Measurements from ENCODE around the gene GNLY. TPM values are rescaled to one million over a fixed set of nuclear protein-coding genes. Genes with fewer than 3 reads are reported as not detected.

The GNLY gene
- total and polyA plus RNA-seq, 2 of the 4 experiments (the other 2 are of a cell fraction): not detected

GRCh38 chr2:85737481-85737880, 43.3 kb downstream of the GNLY start:
- Histone ChIP-seq H3K9ac (ENCODE audit: low read depth, low read length) (no peak overlapping the region), H2BK15ac (ENCODE audit: low read depth, low read length) (peak overlapping the region; percentile 70; the same call in 1 of the 3 replicates), H3K23ac (ENCODE audit: low read depth, low read length) (no peak overlapping the region), H2AFZ (replicated peaks; ENCODE audit: low read length, poor library complexity) (peak overlapping the region; percentile 9), H3K56ac (ENCODE audit: extremely low read depth, insufficient read depth, low read length) (no peak overlapping the region), H2AK9ac (replicated peaks; ENCODE audit: low read depth, low read length, poor library complexity) (peak overlapping the region; percentile 68), H3K79me1 (ENCODE audit: low read depth in 1 of 2, low read length in 2 of 2) (no peaks in the 10 kb centered on the region), H4K8ac (ENCODE audit: low read depth in 2 of 2, low read length in 2 of 2) (peak overlapping the region; percentile 16 to 52; a peak in 3 of 4 replicates), H3K18ac (ENCODE audit: low read depth, low read length) (no peak overlapping the region; the same call in 1 of the 2 replicates), H3K4me3 (ENCODE audit: insufficient read depth, low read depth, low read length) (no peak overlapping the region), H2BK5ac (ENCODE audit: low read depth, low read length, poor library complexity, severe bottlenecking) (no peak overlapping the region), H3K14ac (replicated peaks; ENCODE audit: low read depth, low read length) (no peak overlapping the region), H4K91ac (ENCODE audit: insufficient read depth, low read depth, low read length) (peak overlapping the region; percentile 2; the same call in 1 of the 2 replicates), H3K4ac (ENCODE audit: low read depth, low read length) (0 out of 2 replicates have a peak overlapping the region, but pooled peaks have one; percentile 5), H3K4me1 (ENCODE audit: control insufficient read depth, insufficient read depth, low read length) (peaks cover 20% of the 10 kb centered on the region), H2BK20ac (ENCODE audit: low read depth, low read length) (peak overlapping the region; percentile 37; the same call in 1 of the 2 replicates), H3K9me1 (ENCODE audit: insufficient read depth, low read length) (peaks cover 10% of the 10 kb centered on the region), H2BK120ac (ENCODE audit: low read depth, low read length) (peak overlapping the region; percentile 60; the same call in 1 of the 2 replicates), H3K9me3 (ENCODE audit: control insufficient read depth, insufficient read depth, low read length) (no peaks in the 10 kb centered on the region), H3K27ac (ENCODE audit: insufficient read depth, low read length) (peak overlapping the region; percentile 34; the same call in 1 of the 2 replicates), H3K4me2 (ENCODE audit: low read depth, low read length) (no peak overlapping the region), H4K5ac (ENCODE audit: low read depth, low read length) (no peak overlapping the region), H4K20me1 (ENCODE audit: insufficient read depth, low read length) (peaks cover 8% of the 10 kb centered on the region), H2AK5ac (ENCODE audit: low read depth, low read length) (peak overlapping the region; percentile 10; the same call in 1 of the 2 replicates), H3K36me3 (ENCODE audit: control insufficient read depth, insufficient read depth, low read length) (no peaks in the 10 kb centered on the region), H3K27me3 (ENCODE audit: control insufficient read depth, insufficient read depth, low read length) (no peaks in the 10 kb centered on the region)
- BruUV-seq (replicated peaks): no TSS peak
- dilution Hi-C loops (cut with HindIII; ENCODE audit: low sequenced_read_pairs, unreplicated experiment): no loop called here
- no peak for TF ChIP-seq RCOR1 (IDR thresholded peaks at IDR 0.05; ENCODE audit: insufficient replicate concordance, low read length)
- TF ChIP-seq BHLHE40 (IDR thresholded peaks at IDR 0.05; ENCODE audit: low read depth, low read length): no peak
- no peak for TF ChIP-seq POLR2A (IDR thresholded peaks at IDR 0.05; ENCODE audit: low read depth, low read length)
- TF ChIP-seq CHD1 (IDR thresholded peaks at IDR 0.05; ENCODE audit: low read depth, low read length): no peak
- TF ChIP-seq, protein P1, sequence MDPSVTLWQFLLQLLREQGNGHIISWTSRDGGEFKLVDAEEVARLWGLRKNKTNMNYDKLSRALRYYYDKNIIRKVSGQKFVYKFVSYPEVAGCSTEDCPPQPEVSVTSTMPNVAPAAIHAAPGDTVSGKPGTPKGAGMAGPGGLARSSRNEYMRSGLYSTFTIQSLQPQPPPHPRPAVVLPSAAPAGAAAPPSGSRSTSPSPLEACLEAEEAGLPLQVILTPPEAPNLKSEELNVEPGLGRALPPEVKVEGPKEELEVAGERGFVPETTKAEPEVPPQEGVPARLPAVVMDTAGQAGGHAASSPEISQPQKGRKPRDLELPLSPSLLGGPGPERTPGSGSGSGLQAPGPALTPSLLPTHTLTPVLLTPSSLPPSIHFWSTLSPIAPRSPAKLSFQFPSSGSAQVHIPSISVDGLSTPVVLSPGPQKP (IDR thresholded peaks at IDR 0.05; ENCODE audit: borderline replicate concordance, low read depth, low read length): no peak
- TF ChIP-seq MXI1 (IDR thresholded peaks at IDR 0.05; ENCODE audit: borderline replicate concordance, low read depth, low read length): no peak
- no peak for TF ChIP-seq MAZ (IDR thresholded peaks at IDR 0.05; ENCODE audit: borderline replicate concordance, low read depth, low read length)
- no peak for TF ChIP-seq CEBPB (IDR thresholded peaks at IDR 0.05; ENCODE audit: low read depth, low read length)
- peak; percentile 97 for TF ChIP-seq USF2 (IDR thresholded peaks at IDR 0.05; ENCODE audit: low read depth, low read length)
- no peak for TF ChIP-seq CTCF (conservative IDR thresholded peaks at IDR 0.05; ENCODE audit: low read depth, low read length)
- TF ChIP-seq RFX5 (IDR thresholded peaks at IDR 0.05; ENCODE audit: low read depth, low read length): no peak
- TF ChIP-seq NFE2L2 (IDR thresholded peaks at IDR 0.05; ENCODE audit: low read depth, low read length): peak; percentile 59; the same call in 1 of the 2 replicates
- no peak for TF ChIP-seq RAD21 (IDR thresholded peaks at IDR 0.05; ENCODE audit: low read length)
- TF ChIP-seq FOS (IDR thresholded peaks at IDR 0.05; ENCODE audit: low read depth, low read length): no peak
- TF ChIP-seq SMC3 (IDR thresholded peaks at IDR 0.05; ENCODE audit: low read depth, low read length): no peak
- peak; percentile 92 for TF ChIP-seq MAFK (IDR thresholded peaks at IDR 0.05; ENCODE audit: low read depth, low read length)
- ChIA-PET CTCF (interaction anchor here (1.1 kb wide), 1 partner anchor 76 kb away, joined by 4 read pairs; no protein-coding TSS in a partner anchor), POLR2A (ENCODE audit: unreplicated experiment) (no interaction called here)
- in situ Hi-C loops (cut with MboI; ENCODE audit: low sequenced_read_pairs): loop anchor here (5.0 kb wide), 1 partner anchor 75 kb away; no protein-coding TSS in a partner anchor
- intact Hi-C loops (cut with micrococcal nuclease): no loop called here
- ATAC-seq (ENCODE audit: low read depth) (peak; percentile 53), DNase-seq (peak; percentile 87)
- WGBS, 2 experiments (ENCODE audit: extremely low coverage in 2 of 2, insufficient read length in 1 of 2): 17% methylated on average over 1 of the region's 4 CpGs; no CpG with 5 or more reads in 1 of the 2 experiments

All from IMR-90 (cell line).